ENCODE data around the gene VPS13D.

GRCh38 chr1:12496154-12496961, 266.5 kb downstream of the VPS13D start:
- TF ChIP-seq CTCF (IDR thresholded peaks at IDR 0.05) (no peak), POLR2AphosphoS5 (IDR thresholded peaks at IDR 0.05; ENCODE audit: insufficient read depth in 1 of 2, low read depth in 1 of 2) (no peak)

Data from vagina (tissue), 2 donors.